GM23338 (cell line): ENCODE measurements around the gene ITGB3. TPM values are rescaled to one million over a fixed set of nuclear protein-coding genes. Genes with fewer than 3 reads are reported as not detected.

ENCODE experiments used
- ATAC-seq: fragments of 200-7000 bp; cut with Tn5 transposase; 3 replicates; pipeline ENCODE4 v1.9.1; 2020
- DNase-seq: peaks from one replicate; pipeline ENCODE4 v3.0.0-alpha.2; 2015; ENCODE audit warnings: low spot score
- H2AFZ ChIP-seq: fragments of 200-600 bp; sonication (generic); 2 replicates; pipeline ENCODE4 v1.8.0; 2016; ENCODE audit warnings: antibody characterized with exemption, mild to moderate bottlenecking, moderate library complexity
- H3F3A ChIP-seq: fragments of 200-600 bp; sonication (generic); replicated peaks from 2 replicates; pipeline ENCODE4 v1.8.0; 2017; ENCODE audit warnings: antibody characterized with exemption, mixed run types, low read depth
- H3K27ac ChIP-seq: fragments of 200-600 bp; sonication (generic); 2 replicates; pipeline ENCODE4 v1.6.1; 2016; ENCODE audit warnings: low read depth
- H3K27me3 ChIP-seq: fragments of 200-600 bp; sonication (generic); 2 replicates; pipeline ENCODE4 v1.8.0; 2016; ENCODE audit warnings: mild to moderate bottlenecking, mixed run types, moderate library complexity; ENCODE audit not compliant: insufficient read depth
- H3K36me3 ChIP-seq: fragments of 200-600 bp; sonication (generic); 2 replicates; pipeline ENCODE4 v1.8.0; 2016; ENCODE audit warnings: mild to moderate bottlenecking; ENCODE audit not compliant: insufficient read depth
- H3K4me1 ChIP-seq: fragments of 200-600 bp; sonication (generic); 2 replicates; pipeline ENCODE4 v1.8.0; 2016; ENCODE audit warnings: mild to moderate bottlenecking, moderate library complexity; ENCODE audit not compliant: insufficient read depth
- H3K4me2 ChIP-seq: fragments of 200-600 bp; sonication (generic); 2 replicates; pipeline ENCODE4 v1.7.1; 2017; ENCODE audit warnings: mixed run types
- H3K4me3 ChIP-seq: fragments of 200-600 bp; sonication (generic); 2 replicates; pipeline ENCODE4 v1.6.1; 2016; ENCODE audit warnings: mixed run types
- H3K79me2 ChIP-seq: fragments of 200-600 bp; sonication (generic); replicated peaks from 2 replicates; pipeline ENCODE4 v1.8.0; 2017; ENCODE audit warnings: mild to moderate bottlenecking; ENCODE audit not compliant: insufficient read depth
- H3K9me2 ChIP-seq: fragments of 200-600 bp; sonication (generic); 2 replicates; pipeline ENCODE4 v1.8.0; 2017; ENCODE audit not compliant: insufficient read depth
- H4K20me1 ChIP-seq: fragments of 200-600 bp; sonication (generic); replicated peaks from 2 replicates; pipeline ENCODE4 v1.8.0; 2017; ENCODE audit warnings: mild to moderate bottlenecking; ENCODE audit not compliant: insufficient read depth
- H3K27ac Mint-ChIP-seq: 2 replicates; pipeline ENCODE4 v1.8.0; 2020; ENCODE audit warnings: inconsistent platforms, mild to moderate bottlenecking, moderate library complexity, mixed read lengths
- H3K27me3 Mint-ChIP-seq: 3 replicates; pipeline ENCODE4 v1.8.0; 2022; ENCODE audit warnings: low read depth, mild to moderate bottlenecking, moderate library complexity, mixed read lengths, inconsistent platforms; ENCODE audit not compliant: insufficient read depth, poor library complexity
- H3K36me3 Mint-ChIP-seq: 3 replicates; pipeline ENCODE4 v1.8.0; 2021; ENCODE audit warnings: low read depth, mild to moderate bottlenecking, inconsistent platforms, moderate library complexity, mixed read lengths
- H3K4me1 Mint-ChIP-seq: 3 replicates; pipeline ENCODE4 v1.8.0; 2020; ENCODE audit warnings: mild to moderate bottlenecking, inconsistent platforms, mixed read lengths
- H3K4me3 Mint-ChIP-seq: 3 replicates; pipeline ENCODE4 v1.8.0; 2021; ENCODE audit warnings: moderate library complexity, mild to moderate bottlenecking, inconsistent platforms, mixed read lengths
- H3K9me3 Mint-ChIP-seq: 3 replicates; pipeline ENCODE4 v1.8.0; 2020; ENCODE audit warnings: moderate library complexity, mild to moderate bottlenecking, inconsistent platforms, mixed read lengths
- EZH2 ChIP-seq: fragments of 200-600 bp; sonication (generic); IDR thresholded peaks from one replicate; pipeline ENCODE4 v1.8.0; 2017; ENCODE audit warnings: antibody characterized with exemption, mild to moderate bottlenecking, low read depth; ENCODE audit not compliant: unreplicated experiment
- EZH2phosphoT487 ChIP-seq: fragments of 200-600 bp; sonication (generic); IDR thresholded peaks from one replicate; pipeline ENCODE4 v1.8.1; 2018; ENCODE audit warnings: antibody characterized with exemption; ENCODE audit not compliant: unreplicated experiment
- NANOG ChIP-seq: IDR thresholded peaks from 2 replicates; pipeline ENCODE4 v1.6.1; 2016; ENCODE audit warnings: antibody characterized with exemption, borderline replicate concordance
- STAT1 ChIP-seq: IDR thresholded peaks from one replicate; pipeline ENCODE4 v1.6.1; 2016; ENCODE audit warnings: antibody characterized with exemption; ENCODE audit not compliant: unreplicated experiment
- ZNF114 ChIP-seq: fragments of 250-450 bp; sonication (Bioruptor Pico); IDR thresholded peaks from 2 replicates; pipeline ENCODE4 v1.5.0; 2020; ENCODE audit warnings: mild to moderate bottlenecking, moderate library complexity
- ZNF331 ChIP-seq: fragments of 250-450 bp; sonication (Bioruptor Pico); IDR thresholded peaks from 2 replicates; pipeline ENCODE4 v1.5.0; 2020; ENCODE audit warnings: low read depth, mild to moderate bottlenecking, moderate library complexity
- ZNF462 ChIP-seq: fragments of 250-450 bp; sonication (Bioruptor Pico); IDR thresholded peaks from 2 replicates; pipeline ENCODE4 v1.5.0; 2020; ENCODE audit warnings: mild to moderate bottlenecking, moderate library complexity
- polyA plus RNA-seq: library from polyadenylated mRNA; unstranded; fragments of >200 nt; fragmentation: Nextera tagmentation; extraction: Ambion mirVana; gene quantifications from 2 replicates; pipeline ENCODE4 v1.2.1, GENCODE V29; 2016
- total RNA-seq: library from RNA; depleted of rRNA; stranded (reverse); fragments of >200 nt; shearing (Covaris generic); gene quantifications from 2 replicates; pipeline ENCODE4 v1.2.3, GENCODE V29; 2014
- TF ChIP-seq, protein P1 (sequence below): IDR thresholded peaks from one replicate; pipeline ENCODE4 v1.6.1; 2018; ENCODE audit warnings: antibody characterized with exemption; ENCODE audit not compliant: unreplicated experiment
- TF ChIP-seq, protein P2 (sequence below), 2 experiments: fragments of 200-600 bp in 1 of 2; sonication (generic) in 1 of 2; conservative IDR thresholded peaks; 2 replicates each; pipeline versions ENCODE4 v1.5.1 to v1.6.1; 2016 to 2017; ENCODE audit warnings: antibody characterized with exemption in 2 of 2, low read depth in 2 of 2, mild to moderate bottlenecking in 2 of 2, moderate library complexity in 1 of 2

The ITGB3 gene
- total and polyA plus RNA-seq, 2 experiments from 2014 or later = 0.52 TPM; not detected in 1

GRCh38 chr17:47338026-47338425 is 84.4 kb downstream of the ITGB3 start (continued):
- TF ChIP-seq, protein P1, sequence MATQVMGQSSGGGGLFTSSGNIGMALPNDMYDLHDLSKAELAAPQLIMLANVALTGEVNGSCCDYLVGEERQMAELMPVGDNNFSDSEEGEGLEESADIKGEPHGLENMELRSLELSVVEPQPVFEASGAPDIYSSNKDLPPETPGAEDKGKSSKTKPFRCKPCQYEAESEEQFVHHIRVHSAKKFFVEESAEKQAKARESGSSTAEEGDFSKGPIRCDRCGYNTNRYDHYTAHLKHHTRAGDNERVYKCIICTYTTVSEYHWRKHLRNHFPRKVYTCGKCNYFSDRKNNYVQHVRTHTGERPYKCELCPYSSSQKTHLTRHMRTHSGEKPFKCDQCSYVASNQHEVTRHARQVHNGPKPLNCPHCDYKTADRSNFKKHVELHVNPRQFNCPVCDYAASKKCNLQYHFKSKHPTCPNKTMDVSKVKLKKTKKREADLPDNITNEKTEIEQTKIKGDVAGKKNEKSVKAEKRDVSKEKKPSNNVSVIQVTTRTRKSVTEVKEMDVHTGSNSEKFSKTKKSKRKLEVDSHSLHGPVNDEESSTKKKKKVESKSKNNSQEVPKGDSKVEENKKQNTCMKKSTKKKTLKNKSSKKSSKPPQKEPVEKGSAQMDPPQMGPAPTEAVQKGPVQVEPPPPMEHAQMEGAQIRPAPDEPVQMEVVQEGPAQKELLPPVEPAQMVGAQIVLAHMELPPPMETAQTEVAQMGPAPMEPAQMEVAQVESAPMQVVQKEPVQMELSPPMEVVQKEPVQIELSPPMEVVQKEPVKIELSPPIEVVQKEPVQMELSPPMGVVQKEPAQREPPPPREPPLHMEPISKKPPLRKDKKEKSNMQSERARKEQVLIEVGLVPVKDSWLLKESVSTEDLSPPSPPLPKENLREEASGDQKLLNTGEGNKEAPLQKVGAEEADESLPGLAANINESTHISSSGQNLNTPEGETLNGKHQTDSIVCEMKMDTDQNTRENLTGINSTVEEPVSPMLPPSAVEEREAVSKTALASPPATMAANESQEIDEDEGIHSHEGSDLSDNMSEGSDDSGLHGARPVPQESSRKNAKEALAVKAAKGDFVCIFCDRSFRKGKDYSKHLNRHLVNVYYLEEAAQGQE = no peak
- TF ChIP-seq NANOG (no peak), ZNF331 (CRISPR knock-in tag) (no peak), STAT1 (no peak), ZNF462 (no peak), EZH2 (no peak)

- Histone ChIP-seq H3K4me3 (no peak overlapping the region), H3K27me3 (no peaks in the 10 kb centered on the region), H3K4me2 (no peak overlapping the region), H3K36me3 (no peaks in the 10 kb centered on the region), H2AFZ (no peak overlapping the region), H3K9me2 (no peaks in the 10 kb centered on the region), H3K27ac (no peak overlapping the region), H3K4me1 (no peaks in the 10 kb centered on the region), H3K79me2 (no peaks in the 10 kb centered on the region), H3F3A (no peaks in the 10 kb centered on the region), H4K20me1 (no peaks in the 10 kb centered on the region)
- Mint-ChIP-seq H3K27ac (no peak overlapping the region), H3K9me3 (0 out of 3 replicates have a peak, but pooled peaks cover 3% of the 10 kb centered on the region), H3K4me3 (no peak overlapping the region), H3K27me3 (no peaks in the 10 kb centered on the region), H3K36me3 (no peaks in the 10 kb centered on the region), H3K4me1 (no peaks in the 10 kb centered on the region)
- no peak for ATAC-seq
- TF ChIP-seq, protein P2, sequence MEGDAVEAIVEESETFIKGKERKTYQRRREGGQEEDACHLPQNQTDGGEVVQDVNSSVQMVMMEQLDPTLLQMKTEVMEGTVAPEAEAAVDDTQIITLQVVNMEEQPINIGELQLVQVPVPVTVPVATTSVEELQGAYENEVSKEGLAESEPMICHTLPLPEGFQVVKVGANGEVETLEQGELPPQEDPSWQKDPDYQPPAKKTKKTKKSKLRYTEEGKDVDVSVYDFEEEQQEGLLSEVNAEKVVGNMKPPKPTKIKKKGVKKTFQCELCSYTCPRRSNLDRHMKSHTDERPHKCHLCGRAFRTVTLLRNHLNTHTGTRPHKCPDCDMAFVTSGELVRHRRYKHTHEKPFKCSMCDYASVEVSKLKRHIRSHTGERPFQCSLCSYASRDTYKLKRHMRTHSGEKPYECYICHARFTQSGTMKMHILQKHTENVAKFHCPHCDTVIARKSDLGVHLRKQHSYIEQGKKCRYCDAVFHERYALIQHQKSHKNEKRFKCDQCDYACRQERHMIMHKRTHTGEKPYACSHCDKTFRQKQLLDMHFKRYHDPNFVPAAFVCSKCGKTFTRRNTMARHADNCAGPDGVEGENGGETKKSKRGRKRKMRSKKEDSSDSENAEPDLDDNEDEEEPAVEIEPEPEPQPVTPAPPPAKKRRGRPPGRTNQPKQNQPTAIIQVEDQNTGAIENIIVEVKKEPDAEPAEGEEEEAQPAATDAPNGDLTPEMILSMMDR (conservative IDR thresholded peaks at IDR 0.05; ENCODE audit: low read depth in 2 of 2) = no peak
- TF ChIP-seq ZNF331 (CRISPR knock-in tag) (no peak), ZNF114 (CRISPR knock-in tag) (no peak), EZH2phosphoT487 (no peak), NANOG (no peak)
- TF ChIP-seq, protein P1 = no peak
- DNase-seq = no peak
Measured at GRCh38 chr17:47352848-47353247, 99.2 kb downstream of the ITGB3 start.
